Sigmoid colon (tissue), 7 donors: ENCODE measurements around the gene PAOX. TPM values are rescaled to one million over a fixed set of nuclear protein-coding genes. Genes with fewer than 3 reads are reported as not detected.
"Not testable (repeated sequence)": the region's sequence is repeated elsewhere in the genome, so short reads cannot be mapped to it uniquely, and the experiment has no call there.

ENCODE experiments used
- DNase-seq: peaks from one replicate; pipeline ENCODE4 v3.0.0-alpha.2; 2019
- H3K27ac ChIP-seq, 4 donors: fragments of 200-600 bp; sonication (generic); one replicate each; pipeline ENCODE4 v1.5.1; 2016 to 2019; ENCODE audit warnings: mild to moderate bottlenecking in 1 of 4
- H3K27me3 ChIP-seq, 3 donors: fragments of 200-600 bp; sonication (generic); one replicate each; pipeline ENCODE4 v1.5.1; 2019; ENCODE audit warnings: mild to moderate bottlenecking in 1 of 3
- H3K36me3 ChIP-seq, 4 donors: fragments of 200-600 bp; sonication (generic); one replicate each; pipeline ENCODE4 v1.5.1; 2016 to 2019
- H3K4me1 ChIP-seq, 4 donors: fragments of 200-600 bp; sonication (generic); one replicate each; pipeline ENCODE4 v1.5.1; 2017 to 2019
- H3K4me3 ChIP-seq, 4 donors: fragments of 200-600 bp; sonication (generic); one replicate each; pipeline ENCODE4 v1.5.1; 2017 to 2019; ENCODE audit warnings: mild to moderate bottlenecking in 2 of 4, moderate library complexity in 1 of 4
- H3K9me3 ChIP-seq, 4 donors: fragments of 200-600 bp in 3 of 4; sonication (generic) in 3 of 4; one replicate each; pipeline versions ENCODE4 v1.5.1 to v1.6.1; 2013 to 2019
- CTCF ChIP-seq, 4 experiments: fragments of 450-650 bp in 3 of 4; fragments of 200-600 bp in 1 of 4; IDR thresholded peaks; one replicate each; pipeline ENCODE4 v1.5.1; 2016 to 2019; ENCODE audit warnings: antibody characterized with exemption in 4 of 4, mild to moderate bottlenecking in 3 of 4, moderate library complexity in 2 of 4
- EP300 ChIP-seq, 4 donors: sonication (generic); formaldehyde crosslinking; IDR thresholded peaks; one replicate each; pipeline ENCODE4 v1.6.1; 2017; ENCODE audit warnings: antibody characterized with exemption in 4 of 4
- POLR2A ChIP-seq, 2 donors: fragments of 450-650 bp; IDR thresholded peaks; one replicate each; pipeline ENCODE4 v1.6.1; 2016; ENCODE audit warnings: antibody characterized with exemption in 2 of 2, mild to moderate bottlenecking in 2 of 2, moderate library complexity in 2 of 2
- POLR2AphosphoS5 ChIP-seq, 4 donors: sonication (generic); formaldehyde crosslinking; IDR thresholded peaks; one replicate each; pipeline ENCODE4 v1.6.1; 2017; ENCODE audit warnings: antibody characterized with exemption in 4 of 4
- WGBS, 2 donors: extraction: QIAGEN DNeasy Blood & Tissue Kit; methylation state at CpG; one replicate each; pipeline ENCODE4 v1.1.7; 2013; 5-methylcytosine and 5-hydroxymethylcytosine counted together
- intact Hi-C: fragments of 100-400 bp; cut with DNase I; formaldehyde crosslinking; loops from one replicate; pipeline ENCODE4 v1.15.1; 2023
- polyA plus RNA-seq, 3 donors: library from polyadenylated mRNA; stranded (reverse); fragments of 200-250 nt; gene quantifications; one replicate each; pipeline ENCODE4 v1.2.3, GENCODE V29; 2013
- small RNA-seq, 3 donors: library from RNA; depleted of rRNA; stranded (forward); fragments of <200 nt; gene quantifications; one replicate each; pipeline ENCODE3, GENCODE V24; 2016
- total RNA-seq, 4 donors: library from RNA; depleted of rRNA; stranded (reverse); fragments of >200 nt; gene quantifications; one replicate each; pipeline ENCODE4 v1.1.0, GENCODE V29; 2016
- donor health status: healthy with polysubstance abuse.
- donor health status: Bipolar disorder and iron deficiency.
- donor health status: healthy.

Gene PAOX
- total and polyA plus RNA-seq, 7 donors, result 5.4 to 11.8 (median 8.7) TPM

GRCh38 chr10:133431888-133432613, 53.0 kb downstream of the PAOX start:
- 46 to 74% methylated on average over 6 of the region's 9 CpGs for WGBS, 2 donors
- DNase-seq, H3K27me3 ChIP-seq, H3K27ac ChIP-seq, H3K36me3 ChIP-seq, H3K4me3 ChIP-seq, H3K9me3 ChIP-seq, intact Hi-C loops, H3K4me1 ChIP-seq: not testable (repeated sequence)

DNA sequence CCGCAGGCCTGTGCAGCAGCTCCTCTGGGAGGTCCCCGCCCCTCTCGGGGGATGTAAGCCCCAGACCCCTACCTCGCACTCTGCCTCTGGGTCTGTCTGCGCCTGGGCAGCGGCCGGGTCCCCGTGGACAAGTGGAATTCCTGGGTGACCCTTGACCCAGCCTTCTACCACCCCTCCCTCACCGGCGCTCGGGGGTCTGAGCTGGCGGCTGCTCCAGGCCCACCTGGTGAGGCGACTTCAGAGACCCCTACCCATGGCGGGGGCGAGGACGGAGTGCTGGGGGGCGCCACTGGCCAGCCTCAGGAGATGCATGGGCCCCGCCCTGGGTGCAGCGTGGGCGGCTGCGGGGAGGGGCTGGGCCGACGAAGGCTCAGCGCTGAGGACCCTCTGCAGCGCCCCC, 53.7 kb downstream of the PAOX start:
- H3K4me3 ChIP-seq, H3K9me3 ChIP-seq, H3K27ac ChIP-seq, DNase-seq, intact Hi-C loops, H3K36me3 ChIP-seq, H3K4me1 ChIP-seq, H3K27me3 ChIP-seq: not testable (repeated sequence)
- WGBS, 2 donors, result 76 to 84% methylated on average over 8 to 19 of the region's 25 CpGs

- H3K27ac ChIP-seq, result no peak overlapping the region
- no peaks in the 10 kb centered on the region for H3K9me3 ChIP-seq
- H3K4me1 ChIP-seq, result no peaks in the 10 kb centered on the region
- H3K27me3 ChIP-seq, result no peaks in the 10 kb centered on the region
- TF ChIP-seq EP300 (IDR thresholded peaks at IDR 0.05), result no peak
- H3K4me3 ChIP-seq, result no peak overlapping the region
- 70 to 80% methylated on average over 11 of the region's 11 CpGs for WGBS, 2 donors
- no peak for DNase-seq
- no peaks in the 10 kb centered on the region for H3K36me3 ChIP-seq
- intact Hi-C loops, result no loop called here
These were observed 59.7 kb downstream of the PAOX start for GRCh38 chr10:133438711-133439273.

DNA sequence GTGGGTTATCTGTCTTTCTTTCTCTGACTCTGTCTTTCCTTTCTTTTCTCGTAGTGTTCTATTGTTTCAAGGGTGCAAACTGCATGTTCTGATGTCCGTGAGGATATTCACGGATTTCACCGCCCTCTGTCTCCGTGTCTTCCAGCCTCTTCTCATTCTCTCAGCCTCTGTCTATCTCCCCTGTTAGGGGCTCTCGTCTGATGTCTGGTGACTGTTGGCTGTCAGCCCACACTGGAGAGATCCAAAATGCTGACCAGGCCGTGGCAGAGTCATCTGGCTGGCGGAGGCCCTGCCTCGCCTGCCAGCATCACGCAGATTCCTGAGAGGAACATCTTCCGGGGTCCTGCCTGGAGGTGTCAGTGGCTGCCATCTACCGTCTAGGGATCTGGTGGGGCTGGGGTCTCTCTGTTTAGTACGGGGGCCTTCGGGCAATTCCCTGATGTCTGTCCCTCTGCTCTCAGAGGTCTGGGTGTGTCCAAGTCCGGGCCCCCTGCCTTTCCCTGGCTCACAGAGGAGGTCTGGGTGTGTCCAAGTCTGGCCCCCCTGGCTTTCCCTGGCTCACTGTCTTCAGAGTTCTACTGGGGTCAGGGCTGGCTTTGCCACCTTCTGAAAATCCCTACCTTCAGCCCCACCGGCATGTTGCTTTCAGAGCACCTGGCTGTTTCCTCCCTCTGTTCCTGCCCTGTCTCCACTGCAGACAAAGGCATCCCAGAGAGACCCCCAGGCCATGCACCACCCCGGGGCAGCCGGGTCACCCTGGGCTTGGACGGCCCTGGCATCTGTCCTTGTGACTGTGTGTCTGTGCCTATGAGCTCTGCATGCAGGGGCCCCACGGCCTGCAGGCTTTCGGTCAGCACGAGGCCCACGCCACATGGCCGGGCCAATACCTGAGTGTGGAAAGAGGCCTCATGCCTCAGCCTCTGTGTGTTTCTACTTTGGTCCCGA, 60.7 kb downstream of the PAOX start:
- no peaks in the 10 kb centered on the region for H3K36me3 ChIP-seq
- no peak overlapping the region for H3K27ac ChIP-seq
- H3K27me3 ChIP-seq, result no peaks in the 10 kb centered on the region
- H3K4me3 ChIP-seq, result no peak overlapping the region
- intact Hi-C loops, result no loop called here
- no peaks in the 10 kb centered on the region for H3K4me1 ChIP-seq
- WGBS, 2 donors, result 93% methylated on average over 25 of the region's 25 CpGs
- DNase-seq, result no peak
- TF ChIP-seq POLR2A (IDR thresholded peaks at IDR 0.05) (no peak), EP300 (IDR thresholded peaks at IDR 0.05) (no peak), CTCF (IDR thresholded peaks at IDR 0.05) (no peak), POLR2AphosphoS5 (IDR thresholded peaks at IDR 0.05) (no peak)
- H3K9me3 ChIP-seq, result no peaks in the 10 kb centered on the region

DNA sequence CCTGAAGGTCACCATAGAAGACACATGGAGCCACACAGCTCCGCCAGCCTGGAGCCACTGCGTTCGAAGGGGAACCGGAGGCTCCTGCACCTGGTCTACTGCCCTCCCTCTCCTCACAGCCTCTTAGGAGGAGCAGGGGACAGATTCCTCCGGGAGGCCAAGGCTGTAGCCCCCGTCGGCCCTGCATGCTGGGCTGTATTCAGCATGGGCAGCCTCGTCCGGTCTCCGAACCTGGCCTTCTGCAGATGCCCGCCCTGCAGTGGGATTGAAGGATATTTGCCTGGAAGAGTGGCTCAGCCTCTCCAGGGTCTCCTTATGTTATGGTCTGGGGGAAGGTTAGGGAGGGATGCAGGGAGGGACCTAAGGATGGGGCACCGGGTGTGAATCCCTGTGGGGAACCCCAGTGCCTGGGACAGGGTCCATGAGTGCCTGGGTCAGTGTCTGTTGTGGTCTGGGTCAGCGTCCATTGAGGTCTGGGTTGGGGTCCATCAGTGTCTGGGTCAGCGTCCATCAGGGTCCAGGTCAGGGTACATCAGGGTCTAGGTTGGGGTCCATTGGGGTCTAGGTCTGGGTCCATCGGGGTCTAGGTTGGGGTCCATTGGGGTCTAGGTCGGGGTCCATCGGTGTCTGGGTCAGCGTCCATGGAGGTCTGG, 61.7 kb downstream of the PAOX start:
- Histone ChIP-seq H3K4me1 (no peaks in the 10 kb centered on the region), H3K27ac (no peak overlapping the region), H3K36me3 (no peaks in the 10 kb centered on the region), H3K27me3 (no peaks in the 10 kb centered on the region), H3K4me3 (no peak overlapping the region), H3K9me3 (peaks cover 0 to 3% (median 0%) of the 10 kb centered on the region in 4 donors)
- WGBS, 2 donors, result 95 to 96% methylated on average over 18 of the region's 18 CpGs
- TF ChIP-seq CTCF (IDR thresholded peaks at IDR 0.05) (no peak), EP300 (IDR thresholded peaks at IDR 0.05) (no peak), POLR2AphosphoS5 (IDR thresholded peaks at IDR 0.05) (no peak), POLR2A (IDR thresholded peaks at IDR 0.05) (no peak)
- intact Hi-C loops, result no loop called here
- DNase-seq, result peak; percentile 48

Small RNAs within 50 kb of the gene (small RNA-seq; reads per million reads assigned to genes)
- 0 reads per million in 3 donors for gene AL360181.4
- 0 reads per million in 3 donors for gene BANF1P2
- gene MIR3944, result 0 reads per million in 3 donors

Other genes with a start within 250 kb of the PAOX start
- 1 to 10 TPM in 1 of 4 donors, under 1 TPM in 3; 0.16 to 1.9 (median 0.52) TPM for gene KNDC1, start 219.0 kb upstream of the PAOX start, total RNA-seq
- under 1 TPM in 2 of 3 donors, not detected in 1; under 0.01 to 0.15 TPM for gene KNDC1, start 219.0 kb upstream of the PAOX start, polyA plus RNA-seq
- gene UTF1, start 149.0 kb upstream of the PAOX start, total RNA-seq, result not detected
- not detected for gene UTF1, start 149.0 kb upstream of the PAOX start, polyA plus RNA-seq
- 1 to 10 TPM in 2 of 4 donors, under 1 TPM in 2; 0.66 to 1.4 (median 0.95) TPM for gene VENTX, start 141.4 kb upstream of the PAOX start, total RNA-seq
- under 1 TPM in 1 of 3 donors, not detected in 2; 0.36 TPM for gene VENTX, start 141.4 kb upstream of the PAOX start, polyA plus RNA-seq
- 1 to 10 TPM in 1 of 4 donors, under 1 TPM in 3; 0.36 to 7.6 (median 0.74) TPM for gene ADAM8, start 102.4 kb upstream of the PAOX start, total RNA-seq
- gene ADAM8, start 102.4 kb upstream of the PAOX start, polyA plus RNA-seq, result 1 to 10 TPM; 1.2 to 8.9 (median 3.5) TPM
- gene TUBGCP2, start 70.4 kb upstream of the PAOX start, total RNA-seq, result 10 to 100 TPM; 25.8 to 33.5 (median 30.2) TPM
- 10 to 100 TPM; 13.8 to 51.1 (median 26.6) TPM for gene TUBGCP2, start 70.4 kb upstream of the PAOX start, polyA plus RNA-seq
- gene ZNF511, start 70.3 kb upstream of the PAOX start, total RNA-seq, result 10 to 100 TPM; 42.8 to 53.6 (median 45.1) TPM
- gene ZNF511, start 70.3 kb upstream of the PAOX start, polyA plus RNA-seq, result 10 to 100 TPM; 34.7 to 55.6 (median 49.9) TPM
- 1 to 10 TPM; 1.3 to 6.8 (median 5.4) TPM for gene CALY, start 42.4 kb upstream of the PAOX start, total RNA-seq
- gene CALY, start 42.4 kb upstream of the PAOX start, polyA plus RNA-seq, result 1 to 10 TPM in 1 of 3 donors, not detected in 2; 1.4 TPM
- gene PRAP1, start 31.9 kb upstream of the PAOX start, total RNA-seq, result 1 to 10 TPM in 1 of 4 donors, not detected in 3; 2.9 TPM
- gene PRAP1, start 31.9 kb upstream of the PAOX start, polyA plus RNA-seq, result 100 to 1,000 TPM in 1 of 3 donors, 10 to 100 TPM in 2; 73.4 to 102 (median 88.9) TPM
- gene FUOM, start 21.2 kb upstream of the PAOX start, total RNA-seq, result 10 to 100 TPM in 2 of 4 donors, 1 to 10 TPM in 2; 8.0 to 25.7 (median 12.8) TPM
- 10 to 100 TPM; 39.0 to 98.0 (median 48.9) TPM for gene FUOM, start 21.2 kb upstream of the PAOX start, polyA plus RNA-seq
- 10 to 100 TPM; 58.6 to 87.0 (median 65.6) TPM for gene ECHS1, start 5.9 kb upstream of the PAOX start, total RNA-seq
- 100 to 1,000 TPM; 187 to 360 (median 220) TPM for gene ECHS1, start 5.9 kb upstream of the PAOX start, polyA plus RNA-seq
- gene MTG1, start 14.9 kb downstream of the PAOX start, total RNA-seq, result 10 to 100 TPM; 14.0 to 28.8 (median 17.0) TPM
- gene MTG1, start 14.9 kb downstream of the PAOX start, polyA plus RNA-seq, result 10 to 100 TPM; 27.6 to 63.6 (median 30.3) TPM
- gene SPRN, start 45.4 kb downstream of the PAOX start, total RNA-seq, result 1 to 10 TPM in 1 of 4 donors, under 1 TPM in 2, not detected in 1; 0.41 to 1.1 (median 0.71) TPM
- gene SPRN, start 45.4 kb downstream of the PAOX start, polyA plus RNA-seq, result under 1 TPM in 2 of 3 donors, not detected in 1; under 0.01 to 0.28 TPM
- 1 to 10 TPM; 1.3 to 4.7 (median 3.4) TPM for gene SCART1, start 74.7 kb downstream of the PAOX start, total RNA-seq
- under 1 TPM in 1 of 3 donors, not detected in 2; 0.99 TPM for gene SCART1, start 74.7 kb downstream of the PAOX start, polyA plus RNA-seq
- gene CYP2E1, start 148.1 kb downstream of the PAOX start, total RNA-seq, result 1 to 10 TPM; 1.2 to 7.2 (median 4.5) TPM
- gene CYP2E1, start 148.1 kb downstream of the PAOX start, polyA plus RNA-seq, result under 1 TPM in 1 of 3 donors, not detected in 2; 0.66 TPM
- gene SYCE1, start 186.3 kb downstream of the PAOX start, total RNA-seq, result 1 to 10 TPM in 1 of 4 donors, not detected in 3; 6.1 TPM
- 1 to 10 TPM in 1 of 3 donors, under 1 TPM in 1, not detected in 1; 0.15 to 1.2 TPM for gene SYCE1, start 186.3 kb downstream of the PAOX start, polyA plus RNA-seq
- not detected for gene FRG2B, start 247.5 kb downstream of the PAOX start, total RNA-seq
- not detected for gene FRG2B, start 247.5 kb downstream of the PAOX start, polyA plus RNA-seq